SK-N-SH treated with all-trans-retinoic acid at 6 μM for 48 hours (cell line): ENCODE results near the gene TMEM130.

Experiments
- ATAC-seq: fragments of 200-7000 bp; cut with Tn5 transposase; 3 replicates; pipeline ENCODE4 v1.9.1; 2020; ENCODE audit warnings: mild to moderate bottlenecking, moderate library complexity
- BACH2 ChIP-seq: fragments of 250-450 bp; sonication (Bioruptor Pico); IDR thresholded peaks from 2 replicates; pipeline ENCODE4 v1.9.0; 2021; ENCODE audit warnings: mild to moderate bottlenecking, borderline replicate concordance
- CREB5 ChIP-seq: fragments of 250-450 bp; sonication (Bioruptor Pico); IDR thresholded peaks from 2 replicates; pipeline ENCODE4 v1.5.1; 2020; ENCODE audit warnings: low read depth, mild to moderate bottlenecking, moderate library complexity
- CSDC2 ChIP-seq: fragments of 250-450 bp; sonication (Bioruptor Pico); IDR thresholded peaks from 2 replicates; pipeline ENCODE4 v1.5.0; 2020; ENCODE audit warnings: mild to moderate bottlenecking, moderate library complexity
- CSRNP3 ChIP-seq: fragments of 250-450 bp; sonication (Bioruptor Pico); IDR thresholded peaks from 2 replicates; pipeline ENCODE4 v1.5.1; 2021; ENCODE audit warnings: mild to moderate bottlenecking, moderate library complexity
- ESRRG ChIP-seq: fragments of 250-450 bp; sonication (Bioruptor Pico); IDR thresholded peaks from 2 replicates; pipeline ENCODE4 v1.6.1; 2021; ENCODE audit warnings: mild to moderate bottlenecking
- GLIS3 ChIP-seq: fragments of 250-450 bp; sonication (Bioruptor Pico); IDR thresholded peaks from 2 replicates; pipeline ENCODE4 v1.5.0; 2020; ENCODE audit warnings: mild to moderate bottlenecking, moderate library complexity
- ISL1 ChIP-seq: fragments of 250-450 bp; sonication (Bioruptor Pico); IDR thresholded peaks from 2 replicates; pipeline ENCODE4 v2.1.2; 2022; ENCODE audit warnings: mild to moderate bottlenecking, moderate library complexity
- OSR1 ChIP-seq: fragments of 250-450 bp; sonication (Bioruptor Pico); IDR thresholded peaks from 2 replicates; pipeline ENCODE4 v1.8.0; 2022; ENCODE audit warnings: moderate library complexity, mild to moderate bottlenecking, inconsistent platforms
- PATZ1 ChIP-seq: fragments of 250-450 bp; sonication (Bioruptor Pico); IDR thresholded peaks from 2 replicates; pipeline ENCODE4 v1.8.0; 2020; ENCODE audit warnings: mild to moderate bottlenecking, moderate library complexity, borderline replicate concordance
- POU6F1 ChIP-seq: fragments of 250-450 bp; sonication (Bioruptor Pico); IDR thresholded peaks from 2 replicates; pipeline ENCODE4 v1.8.0; 2021; ENCODE audit warnings: low read depth, mild to moderate bottlenecking, moderate library complexity, borderline replicate concordance
- RARB ChIP-seq: fragments of 250-450 bp; sonication (Bioruptor Pico); IDR thresholded peaks from 2 replicates; pipeline ENCODE4 v1.8.0; 2021; ENCODE audit warnings: mild to moderate bottlenecking, moderate library complexity
- SNAI2 ChIP-seq: fragments of 250-450 bp; sonication (Bioruptor Pico); IDR thresholded peaks from 2 replicates; pipeline ENCODE4 v1.5.0; 2020; ENCODE audit warnings: mild to moderate bottlenecking, moderate library complexity
- TCF4 ChIP-seq: fragments of 250-450 bp; sonication (Bioruptor Pico); IDR thresholded peaks from 2 replicates; pipeline ENCODE4 v1.8.0; 2021; ENCODE audit warnings: mild to moderate bottlenecking, moderate library complexity, borderline replicate concordance
- TSHZ2 ChIP-seq: fragments of 250-450 bp; sonication (Bioruptor Pico); IDR thresholded peaks from 2 replicates; pipeline ENCODE4 v1.5.0; 2020; ENCODE audit warnings: mild to moderate bottlenecking, moderate library complexity
- ZC3H10 ChIP-seq: fragments of 250-450 bp; sonication (Bioruptor Pico); IDR thresholded peaks from 2 replicates; pipeline ENCODE4 v1.5.1; 2021; ENCODE audit warnings: mild to moderate bottlenecking, moderate library complexity
- ZFP3 ChIP-seq: fragments of 250-450 bp; sonication (Bioruptor Pico); IDR thresholded peaks from 2 replicates; pipeline ENCODE4 v1.5.0; 2020; ENCODE audit warnings: mild to moderate bottlenecking, moderate library complexity
- ZFP30 ChIP-seq: fragments of 450-650 bp; formaldehyde crosslinking; IDR thresholded peaks from 2 replicates; pipeline ENCODE4 v1.5.0; 2022; ENCODE audit warnings: mild to moderate bottlenecking, moderate library complexity
- ZNF565 ChIP-seq: fragments of 450-650 bp; formaldehyde crosslinking; conservative IDR thresholded peaks from 2 replicates; pipeline ENCODE4 v1.5.0; 2020; ENCODE audit warnings: low read depth, mild to moderate bottlenecking, moderate library complexity
- ZNF70 ChIP-seq: fragments of 450-650 bp; formaldehyde crosslinking; IDR thresholded peaks from 2 replicates; pipeline ENCODE4 v1.5.0; 2020; ENCODE audit warnings: mild to moderate bottlenecking, moderate library complexity
- ZNF8 ChIP-seq: fragments of 450-650 bp; formaldehyde crosslinking; IDR thresholded peaks from 2 replicates; pipeline ENCODE4 v1.5.0; 2020; ENCODE audit warnings: mild to moderate bottlenecking, moderate library complexity

TMEM130 gene

GRCh38 chr7:98810153-98810802 lies 59.5 kb downstream of the TMEM130 start:
- TF ChIP-seq PATZ1 (CRISPR knock-in tag) (no peak), TCF4 (CRISPR knock-in tag) (peak; percentile 13; the same call in 1 of the 2 replicates), SNAI2 (CRISPR knock-in tag) (no peak)
- no peak for ATAC-seq

GRCh38 chr7:98808751-98809460 lies 60.9 kb downstream of the TMEM130 start:
- TF ChIP-seq CSRNP3 (no peak), CREB5 (CRISPR knock-in tag) (no peak), ZC3H10 (CRISPR knock-in tag) (no peak), GLIS3 (CRISPR knock-in tag) (no peak), ISL1 (CRISPR knock-in tag) (no peak), ZFP30 (CRISPR knock-in tag) (no peak), TSHZ2 (CRISPR knock-in tag) (no peak), ESRRG (CRISPR knock-in tag) (no peak), OSR1 (CRISPR knock-in tag) (no peak), CSDC2 (no peak), ZNF565 (CRISPR knock-in tag) (no peak), ZNF70 (no peak), BACH2 (CRISPR knock-in tag) (no peak), ZFP3 (CRISPR knock-in tag) (no peak), POU6F1 (no peak), RARB (no peak)
- no peak for ATAC-seq

- ATAC-seq, result no peak
- TF ChIP-seq ZNF8 (CRISPR knock-in tag) (no peak), PATZ1 (CRISPR knock-in tag) (no peak), ISL1 (CRISPR knock-in tag) (no peak), CSRNP3 (no peak)
These were observed 62.5 kb downstream of the TMEM130 start for GRCh38 chr7:98807068-98808048.
